HG03558 (cell line): Measurements from ENCODE around the gene RCE1.

Experiments used
- ATAC-seq: cut with Tn5 transposase; IDR thresholded peaks from one replicate; pipeline ENCODE4 v1.9.1; 2021; ENCODE audit warnings: moderate number of reproducible peaks; ENCODE audit not compliant: unreplicated experiment; ENCODE audit errors: extremely low read depth

Gene RCE1

GRCh38 chr11:66843776-66844495, 695 bp downstream of the RCE1 start:
- no peak for ATAC-seq

GRCh38 chr11:66844496-66845142, 1.4 kb downstream of the RCE1 start:
- no peak for ATAC-seq

- ATAC-seq: no peak
These were observed 2.1 kb downstream of the RCE1 start for GRCh38 chr11:66845143-66845875.

GRCh38 chr11:66845876-66846212, 2.6 kb downstream of the RCE1 start:
- no peak for ATAC-seq

GRCh38 chr11:66846671-66847091, 3.4 kb downstream of the RCE1 start:
- no peak for ATAC-seq

GRCh38 chr11:66847461-66848232, 4.4 kb downstream of the RCE1 start:
- no peak for ATAC-seq

GRCh38 chr11:66848671-66849500, 5.6 kb downstream of the RCE1 start:
- ATAC-seq: no peak

GRCh38 chr11:66849501-66850234, 6.4 kb downstream of the RCE1 start:
- no peak for ATAC-seq

GRCh38 chr11:66850235-66850587, 7.0 kb downstream of the RCE1 start:
- ATAC-seq: no peak

- no peak for ATAC-seq
These were observed 7.5 kb downstream of the RCE1 start for GRCh38 chr11:66850588-66851238.

GRCh38 chr11:66851239-66851596, 8.0 kb downstream of the RCE1 start:
- ATAC-seq: no peak

GRCh38 chr11:66851698-66852465, 8.6 kb downstream of the RCE1 start:
- no peak for ATAC-seq

- ATAC-seq: no peak
These were observed 9.4 kb downstream of the RCE1 start for GRCh38 chr11:66852466-66853241.

- no peak for ATAC-seq
These were observed 10.3 kb downstream of the RCE1 start for GRCh38 chr11:66853242-66854229.

- no peak for ATAC-seq
These were observed 11.0 kb downstream of the RCE1 start for GRCh38 chr11:66854231-66854661.

GRCh38 chr11:66854729-66855211, 11.5 kb downstream of the RCE1 start:
- no peak for ATAC-seq
